A673 (cell line): ENCODE results near the gene CDK2. TPM values are rescaled to one million over a fixed set of nuclear protein-coding genes. Genes with fewer than 3 reads are reported as not detected.

Experiments used
- BruUV-seq: library from RNA; stranded (reverse); fragments of 400-500 nt; replicated peaks from 2 replicates; lab custom pipeline; 2021; lab: Mats Ljungman, UMichigan
- CTCF ChIA-PET: fragments of 300-600 bp; sonication (Branson Sonifier 250); formaldehyde crosslinking; loops from one replicate; lab custom pipeline; 2022; ENCODE audit warnings: antibody characterized with exemption; lab: Charles Lee
- POLR2A ChIA-PET: fragments of 300-600 bp; sonication (Branson Sonifier 250); formaldehyde crosslinking; loops from one replicate; lab custom pipeline; 2022; ENCODE audit warnings: antibody characterized with exemption; ENCODE audit not compliant: low non-redundant PET; lab: Charles Lee
- DNase-seq: peaks from one replicate; pipeline ENCODE4 v3.0.0-alpha.2; 2015; ENCODE audit warnings: low spot score
- H3K27ac ChIP-seq: fragments of 200-600 bp; sonication (generic); 2 replicates; pipeline ENCODE4 v1.5.1; 2016; ENCODE audit warnings: mixed run types, low read depth, mild to moderate bottlenecking, mixed read lengths, antibody characterized with exemption, low read length; ENCODE audit not compliant: poor library complexity, severe bottlenecking
- H3K27me3 ChIP-seq: fragments of 200-600 bp; sonication (generic); replicated peaks from 2 replicates; pipeline ENCODE4 v1.6.1; 2017; ENCODE audit warnings: mixed run types, low read depth, mild to moderate bottlenecking, mixed read lengths, antibody characterized with exemption, low read length; ENCODE audit not compliant: insufficient read depth, poor library complexity
- H3K36me3 ChIP-seq: fragments of 200-600 bp; sonication (generic); 2 replicates; pipeline ENCODE4 v1.6.1; 2016; ENCODE audit warnings: mixed run types, mild to moderate bottlenecking, mixed read lengths, antibody characterized with exemption, low read length; ENCODE audit not compliant: insufficient read depth, poor library complexity, severe bottlenecking
- H3K4me1 ChIP-seq: fragments of 200-600 bp; sonication (generic); 2 replicates; pipeline ENCODE4 v1.6.1; 2017; ENCODE audit warnings: mixed run types, mild to moderate bottlenecking, mixed read lengths, antibody characterized with exemption, low read length; ENCODE audit not compliant: insufficient read depth, poor library complexity, severe bottlenecking
- H3K4me3 ChIP-seq: fragments of 200-600 bp; sonication (generic); 2 replicates; pipeline ENCODE4 v1.5.1; 2016; ENCODE audit warnings: low read depth, mixed run types, mild to moderate bottlenecking, mixed read lengths, low read length; ENCODE audit not compliant: poor library complexity, severe bottlenecking
- H3K9me3 ChIP-seq: fragments of 200-600 bp; sonication (generic); 2 replicates; pipeline ENCODE4 v1.6.1; 2016; ENCODE audit warnings: mixed run types, low read depth, mild to moderate bottlenecking, mixed read lengths, antibody characterized with exemption, low read length; ENCODE audit not compliant: poor library complexity, severe bottlenecking
- CTCF ChIP-seq: fragments of 300-800, 200-600 bp; sonication (generic); conservative IDR thresholded peaks from 2 replicates; pipeline ENCODE4 v1.5.1; 2017; ENCODE audit warnings: low read depth, mild to moderate bottlenecking, antibody characterized with exemption, low read length, moderate library complexity, mixed read lengths
- EZH2 ChIP-seq: fragments of 200-600 bp; sonication (generic); IDR thresholded peaks from 2 replicates; pipeline ENCODE4 v1.6.1; 2017; ENCODE audit warnings: borderline replicate concordance, low read depth, mild to moderate bottlenecking, mixed read lengths, antibody characterized with exemption, low read length; ENCODE audit not compliant: poor library complexity, severe bottlenecking
- intact Hi-C: fragments of 100-400 bp; cut with micrococcal nuclease; formaldehyde crosslinking; loops from one replicate; pipeline ENCODE4 v1.10.0; 2022; ENCODE audit not compliant: unreplicated experiment
- total RNA-seq: library from RNA; stranded (reverse); gene quantifications from 2 replicates; pipeline ENCODE4 v1.2.3, GENCODE V29; 2021

CDK2 gene
- total RNA-seq, 1 experiment from 2014 or later = 103 TPM

DNA sequence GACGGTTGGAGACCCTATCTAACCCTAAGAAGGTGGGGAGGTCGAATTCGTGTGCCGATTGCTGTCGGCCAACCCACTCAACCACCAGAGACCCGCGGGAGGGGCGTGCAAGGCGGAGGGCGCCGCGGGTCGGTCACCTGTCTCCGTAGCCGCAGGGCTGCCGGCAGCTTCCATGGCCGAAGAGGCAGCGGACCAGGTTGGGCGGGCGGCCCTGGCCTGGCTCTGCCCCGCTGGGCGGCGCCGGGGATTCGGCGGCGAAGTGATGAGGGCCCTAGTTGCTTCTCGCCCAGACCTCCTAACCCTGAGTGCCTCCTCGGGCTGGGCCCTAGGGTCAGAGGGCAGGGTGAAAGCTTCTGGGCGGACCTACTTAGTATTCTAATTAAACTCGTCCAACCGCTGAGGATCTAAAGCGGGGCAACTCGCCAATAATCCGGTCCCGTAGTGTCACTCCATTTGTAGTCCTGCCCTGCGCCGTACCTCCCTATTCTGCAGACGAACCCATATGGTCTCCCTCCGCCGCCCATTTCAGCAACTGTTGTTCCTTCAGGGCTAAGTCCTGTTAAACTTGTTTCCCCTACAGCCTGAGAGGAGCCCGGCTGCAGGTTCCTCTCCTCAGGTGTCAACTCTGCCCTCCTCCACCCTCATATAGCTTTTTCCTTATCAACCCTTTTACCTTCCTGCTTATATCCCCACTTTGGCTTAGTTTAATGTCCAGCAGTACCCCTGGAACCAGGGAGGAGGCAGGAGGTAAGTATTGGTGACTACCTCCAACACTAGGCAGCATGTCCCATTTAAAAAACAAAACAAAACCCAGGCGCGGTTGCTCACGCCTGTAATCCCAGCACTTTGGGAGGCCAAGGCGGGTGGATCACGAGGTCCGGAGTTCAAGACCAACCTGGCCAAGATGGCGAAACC is 38.8 kb upstream of the CDK2 start, which contains the start of gene PYM1:
Gene PYM1 (minus strand): TSS at position 307 of the 915 bp plus-strand sequence. CDS start 133 bp downstream, at position 174.
- no peak for TF ChIP-seq CTCF
- ChIA-PET CTCF (interaction anchor here (0.6 to 0.7 kb wide), 3 partner anchors 103 to 189 kb away, joined by 3 to 10 read pairs (median 7); no protein-coding TSS in a partner anchor), POLR2A (no interaction called here)
- Histone ChIP-seq H3K4me3 (peak within 1 kb of the TSS; percentile 91), H3K4me1 (peaks cover 32% of the 10 kb centered on the region), H3K27me3 (no peaks in the 10 kb centered on the region), H3K27ac (peak within 1 kb of the TSS; percentile 95), H3K36me3 (no peaks in the 10 kb centered on the region), H3K9me3 (no peaks in the 10 kb centered on the region)
- intact Hi-C loops = loop anchor here (2.0 kb wide), 3 partner anchors 97 to 189 kb away; no protein-coding TSS in a partner anchor
- TSS peak; percentile 79 for BruUV-seq
- DNase-seq = peak; percentile 70

GRCh38 chr12:55929306-55929791 is 37.3 kb upstream of the CDK2 start:
- DNase-seq = no peak
- Histone ChIP-seq H3K27ac (peak overlapping the region; percentile 52), H3K4me1 (peaks cover 47% of the 10 kb centered on the region), H3K4me3 (no peak overlapping the region), H3K36me3 (no peaks in the 10 kb centered on the region), H3K9me3 (no peaks in the 10 kb centered on the region), H3K27me3 (no peaks in the 10 kb centered on the region)
- TF ChIP-seq EZH2 = no peak
- TF ChIP-seq CTCF = no peak
- intact Hi-C loops = no loop called here
- BruUV-seq = no TSS peak
- CTCF ChIA-PET = interaction anchor here (1.3 kb wide), 1 partner anchor 10 kb away, joined by 7 read pairs; no protein-coding TSS in a partner anchor
- POLR2A ChIA-PET = no interaction called here

- H3K27me3 ChIP-seq = no peaks in the 10 kb centered on the region
- no peaks in the 10 kb centered on the region for H3K9me3 ChIP-seq
- peaks cover 42% of the 10 kb centered on the region for H3K4me1 ChIP-seq
- intact Hi-C loops = no loop called here
- H3K4me3 ChIP-seq = peak within 1 kb of the TSS; percentile 53
- no TSS peak for BruUV-seq
- peak within 1 kb of the TSS; percentile 59 for H3K27ac ChIP-seq
- no peaks in the 10 kb centered on the region for H3K36me3 ChIP-seq
- CTCF ChIA-PET = interaction anchor here (0.8 to 1.3 kb wide), 4 partner anchors 9 to 113 kb away, joined by 4 to 7 read pairs (median 6); partner anchors contain the start of genes ORMDL2 and SARNP
- TF ChIP-seq EZH2 = no peak
- peak; percentile 78 for TF ChIP-seq CTCF
- POLR2A ChIA-PET = no interaction called here
- peak; percentile 82 for DNase-seq
These were observed 35.8 kb upstream of the CDK2 start, which contains the start of gene DGKA for GRCh38 chr12:55930771-55931316. Gene DGKA, plus strand, starts transcription at chr12:55931162. Its CDS starts 5,342 bp downstream, at chr12:55936504.
